ENCODE measurements around the gene CLTC.
"Not testable (repeated sequence)": the region's sequence is repeated elsewhere in the genome, so short reads cannot be mapped to it uniquely, and the experiment has no call there.

Gene CLTC

GRCh38 chr17:59619298-59620063 lies at the start of gene CLTC:
CLTC (plus strand) TSS chr17:59619895; CDS start chr17:59620132, 237 bp downstream.
- DNase-seq = peak; percentile 81

GRCh38 chr17:59572301-59572924 lies 47.3 kb upstream of the CLTC start:
- no peak for DNase-seq

GRCh38 chr17:59584168-59584567 lies 35.5 kb upstream of the CLTC start:
- not testable (repeated sequence) for DNase-seq

- DNase-seq = no peak
Measured at GRCh38 chr17:59600169-59600568, 19.5 kb upstream of the CLTC start.

- DNase-seq = no peak
Measured at GRCh38 chr17:59601130-59601529, 18.6 kb upstream of the CLTC start.

- DNase-seq = no peak
Measured at GRCh38 chr17:59607061-59607460, 12.6 kb upstream of the CLTC start.

GRCh38 chr17:59607817-59608403 lies 11.8 kb upstream of the CLTC start:
- DNase-seq = no peak

- no peak for DNase-seq
Measured at GRCh38 chr17:59611503-59611902, 8.2 kb upstream of the CLTC start.

GRCh38 chr17:59616253-59616920 lies 3.3 kb upstream of the CLTC start:
- no peak for DNase-seq

- no peak for DNase-seq
Measured at GRCh38 chr17:59617156-59617732, 2.5 kb upstream of the CLTC start.

GRCh38 chr17:59619035-59619297 lies 729 bp upstream of the CLTC start:
- DNase-seq = no peak

- no peak for DNase-seq
Measured at GRCh38 chr17:59620064-59620359, 317 bp downstream of the CLTC start.

GRCh38 chr17:59620518-59621259 lies 994 bp downstream of the CLTC start:
- no peak for DNase-seq

GRCh38 chr17:59621771-59622170 lies 2.1 kb downstream of the CLTC start:
- no peak for DNase-seq

GRCh38 chr17:59623151-59623550 lies 3.5 kb downstream of the CLTC start:
- DNase-seq = no peak

- no peak for DNase-seq
Measured at GRCh38 chr17:59626756-59627155, 7.1 kb downstream of the CLTC start.

GRCh38 chr17:59627274-59627673 lies 7.6 kb downstream of the CLTC start:
- DNase-seq = no peak

- DNase-seq = peak; percentile 23
Measured at GRCh38 chr17:59627770-59628171, 8.1 kb downstream of the CLTC start.

GRCh38 chr17:59629174-59629573 lies 9.5 kb downstream of the CLTC start:
- DNase-seq = no peak

- DNase-seq = no peak
Measured at GRCh38 chr17:59631276-59631675, 11.6 kb downstream of the CLTC start.

- DNase-seq = no peak
Measured at GRCh38 chr17:59632398-59632797, 12.7 kb downstream of the CLTC start.

GRCh38 chr17:59633658-59634359 lies 14.1 kb downstream of the CLTC start:
- no peak for DNase-seq
